HCT116 (cell line): ENCODE measurements around the gene SLC17A8. TPM values are rescaled to one million over a fixed set of nuclear protein-coding genes. Genes with fewer than 3 reads are reported as not detected.

Source experiments
- ATAC-seq: fragments of 200-7000 bp; cut with Tn5 transposase; 2 replicates; pipeline ENCODE4 v1.9.1; 2020; ENCODE audit warnings: mild to moderate bottlenecking, moderate library complexity
- BruUV-seq: library from RNA; stranded (reverse); fragments of 400-500 nt; replicated peaks from 2 replicates; lab custom pipeline; 2021; lab: Mats Ljungman, UMichigan
- CTCF ChIA-PET: fragments of 300-600 bp; sonication (Branson Sonifier 250); formaldehyde crosslinking; loops from one replicate; lab custom pipeline; 2021; ENCODE audit warnings: antibody characterized with exemption; lab: Charles Lee
- POLR2A ChIA-PET: fragments of 300-600, 350-600 bp; sonication (Branson Sonifier 250); formaldehyde crosslinking; loops from one replicate; lab custom pipeline; 2021; ENCODE audit warnings: antibody characterized with exemption; lab: Charles Lee
- RAD21 ChIA-PET, 2 experiments: fragments of 300-600 bp; sonication (Branson Sonifier 250); formaldehyde crosslinking; loops; one replicate each; lab custom pipeline; 2023; ENCODE audit warnings: low total read pairs in 2 of 2; ENCODE audit not compliant: uncharacterized antibody in 2 of 2, unreplicated experiment in 2 of 2, low non-redundant PET in 1 of 2; lab: Charles Lee
- DNase-seq: peaks from one replicate; pipeline ENCODE4 v3.0.0-alpha.2; 2010; ENCODE audit warnings: low read depth, low spot score
- H2AFZ ChIP-seq: fragments of 200-600 bp; shearing (Covaris generic), sonication (generic); 2 replicates; pipeline ENCODE4 v1.6.1; 2017; ENCODE audit warnings: low read depth, mixed run types, mixed read lengths, antibody characterized with exemption, low read length; ENCODE audit not compliant: poor library complexity, severe bottlenecking
- H3K27ac ChIP-seq: 2 replicates; pipeline ENCODE4 v1.5.1; 2012; ENCODE audit warnings: low read depth, low read length
- H3K27me3 ChIP-seq: fragments of 200-600 bp; sonication (generic); 2 replicates; pipeline ENCODE4 v1.6.1; 2016; ENCODE audit warnings: mixed run types, low read length, mixed read lengths; ENCODE audit not compliant: insufficient read depth
- H3K36me3 ChIP-seq, 2 experiments: fragments of 200-500 bp in 1 of 2; fragments of 200-600 bp in 1 of 2; sonication (Bioruptor generic) in 1 of 2; sonication (generic) in 1 of 2; 2 replicates each; pipeline versions ENCODE4 v1.5.1 to v1.6.1; 2014 to 2016; ENCODE audit warnings: low read length in 2 of 2, inconsistent platforms in 1 of 2, mixed read lengths in 1 of 2, mixed run types in 1 of 2; ENCODE audit not compliant: insufficient read depth in 2 of 2, control insufficient read depth in 1 of 2
- H3K4me1 ChIP-seq, 2 experiments: fragments of 200-600 bp in 1 of 2; sonication (generic) in 1 of 2; 2 replicates each; pipeline versions ENCODE4 v1.5.1 to v1.6.1; 2012 to 2017; ENCODE audit warnings: low read length in 2 of 2, inconsistent platforms in 1 of 2, mild to moderate bottlenecking in 1 of 2, mixed read lengths in 1 of 2, mixed run types in 1 of 2, moderate library complexity in 1 of 2; ENCODE audit not compliant: insufficient read depth in 2 of 2, control insufficient read depth in 1 of 2
- H3K4me2 ChIP-seq: fragments of 200-600 bp; sonication (generic); 2 replicates; pipeline ENCODE4 v1.6.1; 2017; ENCODE audit warnings: mixed run types, low read length, mixed read lengths
- H3K4me3 ChIP-seq, 2 experiments: fragments of 200-600 bp in 1 of 2; sonication (generic) in 1 of 2; replicated peaks in 1 of 2; 2 replicates each; pipeline ENCODE4 v1.5.1; 2011 to 2016; ENCODE audit warnings: low read length in 2 of 2, control low read depth in 1 of 2, low read depth in 1 of 2, mild to moderate bottlenecking in 1 of 2, mixed read lengths in 1 of 2, mixed run types in 1 of 2
- H3K79me2 ChIP-seq: fragments of 200-600 bp; sonication (generic); 2 replicates; pipeline ENCODE4 v1.6.1; 2017; ENCODE audit warnings: mild to moderate bottlenecking, mixed run types, low read length, moderate library complexity, mixed read lengths; ENCODE audit not compliant: insufficient read depth
- H3K9ac ChIP-seq: fragments of 200-600 bp; sonication (generic); 2 replicates; pipeline ENCODE4 v1.6.1; 2016; ENCODE audit warnings: low read length, mixed read lengths
- H3K9me2 ChIP-seq: fragments of 200-600 bp; sonication (generic), shearing (Covaris generic); 2 replicates; pipeline ENCODE4 v1.6.1; 2017; ENCODE audit warnings: mixed run types, mild to moderate bottlenecking, moderate library complexity; ENCODE audit not compliant: insufficient read depth
- H3K9me3 ChIP-seq, 2 experiments: fragments of 200-500 bp in 1 of 2; fragments of 200-600 bp in 1 of 2; sonication (Bioruptor generic) in 1 of 2; sonication (generic) in 1 of 2; 2 replicates each; pipeline ENCODE4 v1.6.1; 2014 to 2017; ENCODE audit warnings: low read length in 2 of 2, mixed read lengths in 2 of 2, inconsistent platforms in 1 of 2, low read depth in 1 of 2, mild to moderate bottlenecking in 1 of 2, mixed run types in 1 of 2, moderate library complexity in 1 of 2; ENCODE audit not compliant: control insufficient read depth in 1 of 2, insufficient read depth in 1 of 2
- H4K20me1 ChIP-seq: fragments of 200-600 bp; sonication (generic), shearing (Covaris generic); 2 replicates; pipeline ENCODE4 v1.6.1; 2017; ENCODE audit warnings: mixed run types, mild to moderate bottlenecking, moderate library complexity; ENCODE audit not compliant: insufficient read depth
- CBX3 ChIP-seq: IDR thresholded peaks from 2 replicates; pipeline ENCODE4 v1.6.1; 2012; ENCODE audit warnings: low read depth
- CEBPB ChIP-seq: IDR thresholded peaks from 2 replicates; pipeline ENCODE4 v1.6.1; 2012; ENCODE audit warnings: low read depth
- EGR1 ChIP-seq: IDR thresholded peaks from 2 replicates; pipeline ENCODE4 v1.6.1; 2012; ENCODE audit warnings: low read depth
- ELF1 ChIP-seq: IDR thresholded peaks from 2 replicates; pipeline ENCODE4 v1.6.1; 2012; ENCODE audit warnings: low read depth, borderline replicate concordance
- EZH2 ChIP-seq: fragments of 200-600 bp; sonication (generic); IDR thresholded peaks from 2 replicates; pipeline ENCODE4 v1.6.1; 2017; ENCODE audit warnings: antibody characterized with exemption, mixed run types
- EZH2phosphoT487 ChIP-seq: fragments of 200-600 bp; IDR thresholded peaks from 2 replicates; pipeline ENCODE4 v1.6.1; 2018; ENCODE audit warnings: antibody characterized with exemption, borderline replicate concordance
- FOSL1 ChIP-seq: IDR thresholded peaks from 2 replicates; pipeline ENCODE4 v1.6.1; 2012; ENCODE audit warnings: low read depth
- POLR2A ChIP-seq: IDR thresholded peaks from 2 replicates; pipeline ENCODE4 v1.7.0; 2011; ENCODE audit warnings: borderline replicate concordance; ENCODE audit not compliant: insufficient read depth, insufficient read length; ENCODE audit errors: extremely low read depth
- POLR2AphosphoS5 ChIP-seq: IDR thresholded peaks from 2 replicates; pipeline ENCODE4 v1.6.1; 2011; ENCODE audit warnings: mild to moderate bottlenecking, low read depth, low read length, moderate library complexity
- RAD21 ChIP-seq: IDR thresholded peaks from 2 replicates; pipeline ENCODE4 v1.6.1; 2012; ENCODE audit warnings: low read depth, mild to moderate bottlenecking
- SIN3A ChIP-seq: IDR thresholded peaks from 2 replicates; pipeline ENCODE4 v1.6.1; 2012; ENCODE audit warnings: low read depth
- SP1 ChIP-seq: IDR thresholded peaks from 2 replicates; pipeline ENCODE4 v1.6.1; 2012; ENCODE audit warnings: low read depth
- SRF ChIP-seq: IDR thresholded peaks from 2 replicates; pipeline ENCODE4 v1.6.1; 2012; ENCODE audit warnings: low read depth
- TCF7L2 ChIP-seq: IDR thresholded peaks from 2 replicates; pipeline ENCODE4 v1.7.0; 2011; ENCODE audit warnings: borderline replicate concordance, inconsistent platforms; ENCODE audit not compliant: insufficient read depth, insufficient read length; ENCODE audit errors: extremely low read depth
- YY1 ChIP-seq: IDR thresholded peaks from 2 replicates; pipeline ENCODE4 v1.6.1; 2011; ENCODE audit warnings: low read length, low read depth, moderate library complexity, mild to moderate bottlenecking; ENCODE audit not compliant: insufficient replicate concordance; ENCODE audit errors: extremely low read depth
- intact Hi-C: fragments of 100-400 bp; cut with micrococcal nuclease; formaldehyde crosslinking; loops from 2 replicates; pipeline ENCODE4 v1.10.0; 2022
- total RNA-seq: library from RNA; stranded (reverse); gene quantifications from one replicate; pipeline ENCODE4 v1.2.1, GENCODE V29; 2021; ENCODE audit not compliant: unreplicated experiment
- TF ChIP-seq, protein P1 (sequence below), 3 experiments: fragments of 200-600 bp in 1 of 3; sonication (generic) in 1 of 3; IDR thresholded peaks in 2 of 3; conservative IDR thresholded peaks in 1 of 3; 2 replicates each; pipeline ENCODE4 v1.5.1; 2012 to 2017; ENCODE audit warnings: low read depth in 2 of 3, low read length in 2 of 3, antibody characterized with exemption in 1 of 3, borderline replicate concordance in 1 of 3, control low read depth in 1 of 3, mild to moderate bottlenecking in 1 of 3, mixed read lengths in 1 of 3, mixed run types in 1 of 3, moderate library complexity in 1 of 3; ENCODE audit not compliant: insufficient read depth in 1 of 3

Gene SLC17A8
- total RNA-seq, 1 experiment from 2014 or later, result not detected

DNA sequence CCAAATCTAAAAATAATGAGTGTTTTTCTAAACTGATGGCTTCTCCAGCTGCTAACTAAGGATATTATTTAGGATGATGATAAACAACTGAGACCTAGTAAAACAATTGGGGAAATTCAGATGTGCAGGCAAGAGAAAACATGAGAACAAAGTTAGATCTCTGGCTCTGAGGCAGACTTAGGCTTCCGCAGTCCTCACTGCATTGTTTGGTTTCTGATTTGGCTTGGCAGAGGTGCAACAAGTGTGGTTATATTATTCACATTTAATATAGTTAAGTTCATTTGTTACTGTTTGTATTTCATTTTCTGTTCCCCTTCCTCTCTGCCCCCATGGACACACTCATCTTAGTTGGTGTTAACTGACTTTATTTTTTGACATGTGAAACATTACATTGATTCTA is 86.6 kb downstream of the SLC17A8 start:
- no peaks in the 10 kb centered on the region for H3K9me2 ChIP-seq
- H2AFZ ChIP-seq, result no peak overlapping the region
- no peaks in the 10 kb centered on the region for H4K20me1 ChIP-seq
- BruUV-seq, result no TSS peak
- no peak overlapping the region for H3K4me2 ChIP-seq
- RAD21 ChIA-PET, result no interaction called here
- H3K9ac ChIP-seq, result no peak overlapping the region
- H3K27ac ChIP-seq, result no peak overlapping the region
- POLR2A ChIA-PET, result no interaction called here
- H3K9me3 ChIP-seq, result no peaks in the 10 kb centered on the region
- intact Hi-C loops, result no loop called here
- CTCF ChIA-PET, result interaction anchor here (0.7 kb wide), 1 partner anchor 119 kb away, joined by 3 read pairs; no protein-coding TSS in a partner anchor
- H3K79me2 ChIP-seq, result no peaks in the 10 kb centered on the region
- TF ChIP-seq CBX3 (no peak), RAD21 (no peak), CEBPB (no peak), EZH2phosphoT487 (no peak), POLR2A (no peak), TCF7L2 (no peak), SIN3A (no peak)
- TF ChIP-seq, protein P1, sequence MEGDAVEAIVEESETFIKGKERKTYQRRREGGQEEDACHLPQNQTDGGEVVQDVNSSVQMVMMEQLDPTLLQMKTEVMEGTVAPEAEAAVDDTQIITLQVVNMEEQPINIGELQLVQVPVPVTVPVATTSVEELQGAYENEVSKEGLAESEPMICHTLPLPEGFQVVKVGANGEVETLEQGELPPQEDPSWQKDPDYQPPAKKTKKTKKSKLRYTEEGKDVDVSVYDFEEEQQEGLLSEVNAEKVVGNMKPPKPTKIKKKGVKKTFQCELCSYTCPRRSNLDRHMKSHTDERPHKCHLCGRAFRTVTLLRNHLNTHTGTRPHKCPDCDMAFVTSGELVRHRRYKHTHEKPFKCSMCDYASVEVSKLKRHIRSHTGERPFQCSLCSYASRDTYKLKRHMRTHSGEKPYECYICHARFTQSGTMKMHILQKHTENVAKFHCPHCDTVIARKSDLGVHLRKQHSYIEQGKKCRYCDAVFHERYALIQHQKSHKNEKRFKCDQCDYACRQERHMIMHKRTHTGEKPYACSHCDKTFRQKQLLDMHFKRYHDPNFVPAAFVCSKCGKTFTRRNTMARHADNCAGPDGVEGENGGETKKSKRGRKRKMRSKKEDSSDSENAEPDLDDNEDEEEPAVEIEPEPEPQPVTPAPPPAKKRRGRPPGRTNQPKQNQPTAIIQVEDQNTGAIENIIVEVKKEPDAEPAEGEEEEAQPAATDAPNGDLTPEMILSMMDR (IDR thresholded peaks at IDR 0.05 in 2 of 3, conservative IDR thresholded peaks at IDR 0.05 in 1 of 3; ENCODE audit: borderline replicate concordance in 1 of 3, insufficient read depth in 1 of 3, low read depth in 2 of 3, low read length in 2 of 3), result no peak
- ATAC-seq (no peak), DNase-seq (no peak)
- no peaks in the 10 kb centered on the region for H3K36me3 ChIP-seq
- no peak overlapping the region for H3K4me3 ChIP-seq
- no peaks in the 10 kb centered on the region for H3K4me1 ChIP-seq
- H3K27me3 ChIP-seq, result peaks cover 13% of the 10 kb centered on the region; the same call in 1 of the 2 replicates

DNA sequence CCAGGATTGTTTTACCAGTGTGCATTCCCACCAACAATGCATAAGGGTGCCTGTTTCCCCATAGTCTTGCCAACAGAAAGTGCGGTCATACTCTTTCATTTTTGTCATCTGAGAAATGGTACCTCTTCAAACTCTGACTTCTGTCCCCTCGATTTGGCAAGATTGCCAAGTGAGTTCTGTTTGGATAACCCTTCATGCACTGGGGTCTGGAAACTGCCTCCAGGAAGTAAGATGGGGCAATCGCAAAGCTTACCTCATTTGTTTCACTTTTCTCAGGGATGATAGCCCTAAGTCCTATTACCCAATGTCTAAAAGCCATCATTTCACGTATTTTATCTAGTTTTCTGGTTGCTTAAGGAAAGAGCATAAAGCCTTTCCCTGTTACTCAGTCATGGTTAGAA is 88.2 kb downstream of the SLC17A8 start:
- RAD21 ChIA-PET, result no interaction called here
- no peak for ATAC-seq
- CTCF ChIA-PET, result no interaction called here

More for the DNA sequence above, 88.2 kb downstream of the SLC17A8 start:
- no TSS peak for BruUV-seq
- no peak overlapping the region for H2AFZ ChIP-seq
- H3K4me2 ChIP-seq, result no peak overlapping the region
- H3K9ac ChIP-seq, result no peak overlapping the region
- intact Hi-C loops, result no loop called here
- H3K27me3 ChIP-seq, result peaks cover 13% of the 10 kb centered on the region; the same call in 1 of the 2 replicates
- no peak for TF ChIP-seq EZH2phosphoT487
- no peak for TF ChIP-seq TCF7L2
- TF ChIP-seq EZH2, result no peak
- TF ChIP-seq EGR1, result no peak
- TF ChIP-seq SP1, result no peak
- no peak for TF ChIP-seq SRF
- TF ChIP-seq YY1, result no peak
- TF ChIP-seq POLR2A, result no peak
- TF ChIP-seq POLR2AphosphoS5, result no peak
- no peak for TF ChIP-seq FOSL1
- TF ChIP-seq ELF1, result no peak
- TF ChIP-seq, all 23 proteins: peak for 0
- H3K4me1 ChIP-seq, result no peaks in the 10 kb centered on the region
- H3K27ac ChIP-seq, result no peak overlapping the region
- no peak for DNase-seq
- no peaks in the 10 kb centered on the region for H4K20me1 ChIP-seq
- H3K9me2 ChIP-seq, result no peaks in the 10 kb centered on the region
- H3K79me2 ChIP-seq, result no peaks in the 10 kb centered on the region
- POLR2A ChIA-PET, result no interaction called here
- H3K9me3 ChIP-seq, result no peaks in the 10 kb centered on the region
- no peak overlapping the region for H3K4me3 ChIP-seq
- H3K36me3 ChIP-seq, result no peaks in the 10 kb centered on the region
